ENCODE results near the gene RPIA. TPM values are rescaled to one million over a fixed set of nuclear protein-coding genes. Genes with fewer than 3 reads are reported as not detected.

RPIA gene
- total RNA-seq, 2 donors from 2014 or later, result 8.2 to 12.2 TPM

DNA sequence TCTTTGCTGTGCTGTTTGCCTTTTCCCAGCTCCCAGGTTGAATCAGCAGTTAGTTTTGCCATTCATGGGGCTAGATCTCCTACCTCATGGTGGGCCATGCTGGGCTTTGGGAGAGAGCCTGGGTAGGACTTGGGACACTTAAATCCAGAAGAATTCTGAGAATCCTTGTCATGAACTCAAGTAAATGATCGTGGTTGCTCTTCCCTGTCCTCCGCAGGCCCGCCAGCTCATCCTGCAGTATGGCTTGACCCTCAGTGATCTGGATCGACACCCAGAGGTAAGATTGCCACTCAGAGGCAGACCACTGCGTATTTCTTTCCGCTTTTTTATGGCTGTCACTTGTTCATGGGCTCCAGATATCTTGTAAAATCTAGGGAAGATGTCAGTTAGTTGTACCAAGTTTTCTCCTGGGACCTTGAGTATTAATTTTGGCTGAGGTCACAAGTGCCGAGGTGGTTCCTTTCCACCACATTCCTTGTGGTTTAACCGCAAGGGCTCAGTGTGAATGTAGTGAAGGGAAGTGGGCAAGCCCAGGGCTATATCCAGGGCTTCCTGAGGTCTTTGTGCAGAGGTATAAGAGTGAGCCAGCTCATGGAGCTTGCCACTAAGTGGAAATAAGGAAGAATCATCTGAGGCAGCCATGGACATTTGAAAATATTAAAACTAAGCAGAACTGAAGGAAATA, 37.7 kb downstream of the RPIA start:
- TF ChIP-seq, protein P1, sequence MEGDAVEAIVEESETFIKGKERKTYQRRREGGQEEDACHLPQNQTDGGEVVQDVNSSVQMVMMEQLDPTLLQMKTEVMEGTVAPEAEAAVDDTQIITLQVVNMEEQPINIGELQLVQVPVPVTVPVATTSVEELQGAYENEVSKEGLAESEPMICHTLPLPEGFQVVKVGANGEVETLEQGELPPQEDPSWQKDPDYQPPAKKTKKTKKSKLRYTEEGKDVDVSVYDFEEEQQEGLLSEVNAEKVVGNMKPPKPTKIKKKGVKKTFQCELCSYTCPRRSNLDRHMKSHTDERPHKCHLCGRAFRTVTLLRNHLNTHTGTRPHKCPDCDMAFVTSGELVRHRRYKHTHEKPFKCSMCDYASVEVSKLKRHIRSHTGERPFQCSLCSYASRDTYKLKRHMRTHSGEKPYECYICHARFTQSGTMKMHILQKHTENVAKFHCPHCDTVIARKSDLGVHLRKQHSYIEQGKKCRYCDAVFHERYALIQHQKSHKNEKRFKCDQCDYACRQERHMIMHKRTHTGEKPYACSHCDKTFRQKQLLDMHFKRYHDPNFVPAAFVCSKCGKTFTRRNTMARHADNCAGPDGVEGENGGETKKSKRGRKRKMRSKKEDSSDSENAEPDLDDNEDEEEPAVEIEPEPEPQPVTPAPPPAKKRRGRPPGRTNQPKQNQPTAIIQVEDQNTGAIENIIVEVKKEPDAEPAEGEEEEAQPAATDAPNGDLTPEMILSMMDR (IDR thresholded peaks at IDR 0.05), result no peak
- TF ChIP-seq POLR2A (IDR thresholded peaks at IDR 0.05), result no peak
- TF ChIP-seq POLR2AphosphoS5 (IDR thresholded peaks at IDR 0.05), result no peak
- Histone ChIP-seq H3K27me3 (replicated peaks; ENCODE audit: insufficient read depth) (no peaks in the 10 kb centered on the region), H3K27ac (no peak overlapping the region), H3K4me3 (no peak overlapping the region), H3K9me3 (no peaks in the 10 kb centered on the region), H3K36me3 (no peaks in the 10 kb centered on the region), H3K4me1 (replicated peaks) (no peaks in the 10 kb centered on the region)
- 93% methylated on average over 8 of the region's 8 CpGs for WGBS
- intact Hi-C loops (cut with DNase I), result no loop called here
- no peak for DNase-seq (ENCODE audit: low spot score)

DNA sequence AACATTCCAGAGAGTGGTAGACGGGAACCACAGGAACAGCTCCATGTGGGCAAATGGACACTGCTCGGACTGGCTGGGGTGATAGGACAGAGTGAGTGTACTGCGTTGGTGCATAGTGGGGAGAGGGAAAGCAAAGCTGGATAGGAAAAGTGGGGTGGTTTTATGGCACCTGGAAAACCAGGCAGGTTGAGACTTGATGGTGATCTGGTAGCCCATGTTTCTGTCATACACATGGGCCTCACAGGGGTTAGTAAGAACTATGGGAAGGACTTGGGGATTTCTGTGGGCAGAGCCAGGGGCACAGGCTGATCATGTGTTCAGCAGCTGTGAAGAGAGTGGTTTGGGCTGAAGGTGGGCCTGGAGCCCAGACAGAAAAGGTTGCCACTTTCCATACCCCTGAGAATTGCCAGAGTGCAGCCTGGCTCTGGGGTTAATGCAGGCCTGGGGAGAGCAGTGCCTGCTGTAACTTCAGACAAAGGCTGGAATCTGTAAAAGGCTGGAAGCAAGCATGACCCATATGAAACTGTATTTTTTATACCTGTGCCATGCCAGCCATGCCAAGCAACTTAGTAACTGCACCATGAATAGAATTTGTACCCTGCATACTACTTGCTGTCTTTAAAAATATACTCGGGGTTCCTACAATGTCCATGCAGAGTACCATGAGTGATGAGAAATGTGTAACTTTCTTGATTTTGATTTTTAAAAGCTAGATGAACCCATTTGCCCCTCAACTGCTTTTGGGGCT, 41.9 kb downstream of the RPIA start:
- TF ChIP-seq, protein P1 (IDR thresholded peaks at IDR 0.05), result no peak
- TF ChIP-seq POLR2AphosphoS5 (IDR thresholded peaks at IDR 0.05) (no peak), POLR2A (IDR thresholded peaks at IDR 0.05) (no peak)
- Histone ChIP-seq H3K9me3 (no peaks in the 10 kb centered on the region), H3K4me3 (no peak overlapping the region), H3K27ac (no peak overlapping the region), H3K36me3 (no peaks in the 10 kb centered on the region), H3K4me1 (replicated peaks) (no peaks in the 10 kb centered on the region), H3K27me3 (replicated peaks; ENCODE audit: insufficient read depth) (no peaks in the 10 kb centered on the region)
- intact Hi-C loops (cut with DNase I), result no loop called here
- no peak for DNase-seq (ENCODE audit: low spot score)
- 94% methylated on average over 4 of the region's 4 CpGs for whole genome bisulfite sequencing

DNA sequence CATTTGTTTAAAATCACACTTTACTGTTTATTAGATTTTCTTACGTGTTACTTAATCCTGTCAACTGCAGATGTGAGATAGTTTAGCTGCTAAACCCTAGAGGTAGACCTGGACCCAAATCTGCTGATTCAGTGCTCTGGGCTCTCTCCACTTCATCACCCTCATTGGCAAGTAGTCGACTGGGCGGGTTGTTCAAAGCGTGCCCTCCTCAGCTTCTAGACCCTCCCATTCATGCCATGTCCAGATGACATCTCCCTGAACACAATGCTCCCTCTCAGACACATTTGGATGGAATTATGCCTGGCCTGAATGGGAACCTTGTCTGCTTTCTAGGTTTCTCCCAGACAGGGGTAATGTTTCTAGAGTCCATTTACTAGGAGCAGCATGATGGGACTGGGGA, 43.7 kb downstream of the RPIA start:
- H3K9me3 ChIP-seq, result no peaks in the 10 kb centered on the region
- no peak for DNase-seq (ENCODE audit: low spot score)
- intact Hi-C loops (cut with DNase I), result no loop called here
- H3K27ac ChIP-seq, result no peak overlapping the region
- WGBS, result 53% methylated on average over 4 of the region's 4 CpGs
- no peaks in the 10 kb centered on the region for H3K36me3 ChIP-seq
- no peaks in the 10 kb centered on the region for H3K27me3 ChIP-seq (replicated peaks; ENCODE audit: insufficient read depth)
- H3K4me1 ChIP-seq (replicated peaks), result no peaks in the 10 kb centered on the region
- no peak for TF ChIP-seq POLR2A (IDR thresholded peaks at IDR 0.05)
- no peak for TF ChIP-seq POLR2AphosphoS5 (IDR thresholded peaks at IDR 0.05)
- TF ChIP-seq, protein P1 (IDR thresholded peaks at IDR 0.05), result no peak
- no peak overlapping the region for H3K4me3 ChIP-seq

DNA sequence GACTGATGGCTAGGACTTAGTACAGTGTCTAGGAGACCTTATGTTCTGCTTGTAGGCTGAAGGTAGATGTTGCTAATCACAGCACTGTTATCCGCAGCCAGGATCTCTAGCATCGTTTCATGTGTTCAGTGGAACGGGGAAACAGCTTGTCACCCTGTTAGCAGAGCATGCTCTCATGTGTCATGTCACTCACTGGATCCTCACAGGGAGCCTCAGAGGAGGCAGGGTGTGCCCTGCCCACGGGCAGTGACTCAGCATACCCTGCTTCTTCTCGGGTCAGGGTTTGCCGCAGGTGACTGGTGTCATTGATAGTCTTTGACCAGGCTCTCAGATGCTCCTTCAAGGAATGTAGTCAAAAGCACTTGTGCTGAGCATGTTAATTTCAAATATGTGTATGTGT, 44.4 kb downstream of the RPIA start:
- Histone ChIP-seq H3K27me3 (replicated peaks; ENCODE audit: insufficient read depth) (no peaks in the 10 kb centered on the region), H3K4me3 (no peak overlapping the region), H3K4me1 (replicated peaks) (no peaks in the 10 kb centered on the region), H3K9me3 (no peaks in the 10 kb centered on the region), H3K27ac (no peak overlapping the region), H3K36me3 (no peaks in the 10 kb centered on the region)
- TF ChIP-seq POLR2AphosphoS5 (IDR thresholded peaks at IDR 0.05), result no peak
- TF ChIP-seq, protein P1 (IDR thresholded peaks at IDR 0.05), result no peak
- WGBS, result 85% methylated on average over 6 of the region's 6 CpGs
- no peak for DNase-seq (ENCODE audit: low spot score)
- intact Hi-C loops (cut with DNase I), result no loop called here

DNA sequence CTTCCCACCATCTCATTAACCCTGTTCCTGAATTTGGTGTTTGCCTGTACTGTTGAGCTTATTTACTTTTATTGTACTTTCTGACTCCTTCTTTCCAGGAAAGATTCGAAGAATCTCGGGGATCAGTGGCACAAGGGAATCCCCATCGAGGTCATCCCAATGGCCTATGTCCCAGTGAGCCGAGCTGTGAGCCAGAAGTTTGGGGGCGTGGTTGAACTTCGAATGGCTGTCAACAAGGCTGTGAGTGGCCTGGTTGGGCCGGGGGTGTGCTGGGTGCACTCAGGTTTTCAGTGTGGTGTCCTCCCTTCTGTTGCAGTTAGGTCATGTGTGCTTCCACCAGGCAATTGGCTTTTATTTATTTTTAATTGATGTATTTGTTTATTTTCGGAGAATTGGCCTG, 45.0 kb downstream of the RPIA start:
- TF ChIP-seq POLR2AphosphoS5 (IDR thresholded peaks at IDR 0.05), result no peak
- TF ChIP-seq, protein P1 (IDR thresholded peaks at IDR 0.05), result no peak
- TF ChIP-seq POLR2A (IDR thresholded peaks at IDR 0.05), result no peak
- H3K4me1 ChIP-seq (replicated peaks), result no peaks in the 10 kb centered on the region
- H3K4me3 ChIP-seq, result no peak overlapping the region
- no peaks in the 10 kb centered on the region for H3K36me3 ChIP-seq
- DNase-seq (ENCODE audit: low spot score), result no peak
- WGBS, result 83% methylated on average over 8 of the region's 8 CpGs
- intact Hi-C loops (cut with DNase I), result no loop called here
- H3K27ac ChIP-seq, result no peak overlapping the region
- no peaks in the 10 kb centered on the region for H3K27me3 ChIP-seq (replicated peaks; ENCODE audit: insufficient read depth)
- H3K9me3 ChIP-seq, result no peaks in the 10 kb centered on the region
